ENCODE data around the gene MUC16. TPM values are rescaled to one million over a fixed set of nuclear protein-coding genes. Genes with fewer than 3 reads are reported as not detected.
"Not testable (repeated sequence)": the region's sequence is repeated elsewhere in the genome, so short reads cannot be mapped to it uniquely, and the experiment has no call there.

The MUC16 gene
- total RNA-seq = not detected in 2 replicates
- polyA plus RNA-seq (2012) = not detected

GRCh38 chr19:9009935-9010651 lies at the start of gene MUC16:
Gene MUC16 (minus strand): TSS chr19:9010409.
- no peak for DNase-seq (ENCODE audit: low read depth)

- no peak for DNase-seq (ENCODE audit: low read depth)
Measured at GRCh38 chr19:9058905-9059667, 48.9 kb upstream of the MUC16 start.

GRCh38 chr19:9057505-9058258 lies 47.5 kb upstream of the MUC16 start:
- no peak for DNase-seq (ENCODE audit: low read depth)

GRCh38 chr19:9056131-9056530 lies 45.9 kb upstream of the MUC16 start:
- not testable (repeated sequence) for DNase-seq (ENCODE audit: low read depth)

- no peak for DNase-seq (ENCODE audit: low read depth)
Measured at GRCh38 chr19:9054765-9055164, 44.6 kb upstream of the MUC16 start.

- no peak for DNase-seq (ENCODE audit: low read depth)
Measured at GRCh38 chr19:9054207-9054606, 44.0 kb upstream of the MUC16 start.

- DNase-seq (ENCODE audit: low read depth) = not testable (repeated sequence)
Measured at GRCh38 chr19:9053674-9054073, 43.5 kb upstream of the MUC16 start.

- no peak for DNase-seq (ENCODE audit: low read depth)
Measured at GRCh38 chr19:9052894-9053293, 42.7 kb upstream of the MUC16 start.

GRCh38 chr19:9046694-9047093 lies 36.5 kb upstream of the MUC16 start:
- DNase-seq (ENCODE audit: low read depth) = no peak

- no peak for DNase-seq (ENCODE audit: low read depth)
Measured at GRCh38 chr19:9044449-9044848, 34.2 kb upstream of the MUC16 start.

- no peak for DNase-seq (ENCODE audit: low read depth)
Measured at GRCh38 chr19:9043524-9043923, 33.3 kb upstream of the MUC16 start.

- DNase-seq (ENCODE audit: low read depth) = no peak
Measured at GRCh38 chr19:9041023-9041422, 30.8 kb upstream of the MUC16 start.

GRCh38 chr19:9040131-9040530 lies 29.9 kb upstream of the MUC16 start:
- no peak for DNase-seq (ENCODE audit: low read depth)

- DNase-seq (ENCODE audit: low read depth) = no peak
Measured at GRCh38 chr19:9039728-9040127, 29.5 kb upstream of the MUC16 start.

GRCh38 chr19:9037400-9038062 lies 27.3 kb upstream of the MUC16 start:
- DNase-seq (ENCODE audit: low read depth) = no peak

GRCh38 chr19:9032136-9032631 lies 22.0 kb upstream of the MUC16 start:
- DNase-seq (ENCODE audit: low read depth) = no peak

- no peak for DNase-seq (ENCODE audit: low read depth)
Measured at GRCh38 chr19:9018163-9018875, 8.1 kb upstream of the MUC16 start.

GRCh38 chr19:9014803-9015202 lies 4.6 kb upstream of the MUC16 start:
- no peak for DNase-seq (ENCODE audit: low read depth)

- DNase-seq (ENCODE audit: low read depth) = no peak
Measured at GRCh38 chr19:9013988-9014387, 3.8 kb upstream of the MUC16 start.

- DNase-seq (ENCODE audit: low read depth) = no peak
Measured at GRCh38 chr19:9011875-9012274, 1.7 kb upstream of the MUC16 start.

GRCh38 chr19:9010693-9011092 lies 484 bp upstream of the MUC16 start:
- no peak for DNase-seq (ENCODE audit: low read depth)
